Activated naive CD8-positive, alpha-beta T cell (primary cell): ENCODE results near the gene ABHD11.
A peak's percentile ranks its signal among the peaks of the same experiment; 100 is the strongest.
"Not testable (repeated sequence)": the region's sequence is repeated elsewhere in the genome, so short reads cannot be mapped to it uniquely, and the experiment has no call there.

Experiments
- H3K27ac Mint-ChIP-seq: one replicate; pipeline ENCODE4 v1.8.0; 2021; ENCODE audit warnings: mixed read lengths
- H3K27me3 Mint-ChIP-seq: one replicate; pipeline ENCODE4 v1.8.0; 2021; ENCODE audit warnings: mixed read lengths
- H3K36me3 Mint-ChIP-seq: one replicate; pipeline ENCODE4 v1.8.0; 2021; ENCODE audit warnings: mixed read lengths
- H3K4me1 Mint-ChIP-seq: one replicate; pipeline ENCODE4 v1.8.0; 2021; ENCODE audit warnings: low read depth, mixed read lengths
- H3K4me3 Mint-ChIP-seq: one replicate; pipeline ENCODE4 v1.8.0; 2021; ENCODE audit warnings: mild to moderate bottlenecking, mixed read lengths
- H3K9me3 Mint-ChIP-seq: one replicate; pipeline ENCODE4 v1.8.0; 2021; ENCODE audit warnings: low read depth, mixed read lengths

The ABHD11 gene, protein sequence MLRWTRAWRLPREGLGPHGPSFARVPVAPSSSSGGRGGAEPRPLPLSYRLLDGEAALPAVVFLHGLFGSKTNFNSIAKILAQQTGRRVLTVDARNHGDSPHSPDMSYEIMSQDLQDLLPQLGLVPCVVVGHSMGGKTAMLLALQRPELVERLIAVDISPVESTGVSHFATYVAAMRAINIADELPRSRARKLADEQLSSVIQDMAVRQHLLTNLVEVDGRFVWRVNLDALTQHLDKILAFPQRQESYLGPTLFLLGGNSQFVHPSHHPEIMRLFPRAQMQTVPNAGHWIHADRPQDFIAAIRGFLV

DNA sequence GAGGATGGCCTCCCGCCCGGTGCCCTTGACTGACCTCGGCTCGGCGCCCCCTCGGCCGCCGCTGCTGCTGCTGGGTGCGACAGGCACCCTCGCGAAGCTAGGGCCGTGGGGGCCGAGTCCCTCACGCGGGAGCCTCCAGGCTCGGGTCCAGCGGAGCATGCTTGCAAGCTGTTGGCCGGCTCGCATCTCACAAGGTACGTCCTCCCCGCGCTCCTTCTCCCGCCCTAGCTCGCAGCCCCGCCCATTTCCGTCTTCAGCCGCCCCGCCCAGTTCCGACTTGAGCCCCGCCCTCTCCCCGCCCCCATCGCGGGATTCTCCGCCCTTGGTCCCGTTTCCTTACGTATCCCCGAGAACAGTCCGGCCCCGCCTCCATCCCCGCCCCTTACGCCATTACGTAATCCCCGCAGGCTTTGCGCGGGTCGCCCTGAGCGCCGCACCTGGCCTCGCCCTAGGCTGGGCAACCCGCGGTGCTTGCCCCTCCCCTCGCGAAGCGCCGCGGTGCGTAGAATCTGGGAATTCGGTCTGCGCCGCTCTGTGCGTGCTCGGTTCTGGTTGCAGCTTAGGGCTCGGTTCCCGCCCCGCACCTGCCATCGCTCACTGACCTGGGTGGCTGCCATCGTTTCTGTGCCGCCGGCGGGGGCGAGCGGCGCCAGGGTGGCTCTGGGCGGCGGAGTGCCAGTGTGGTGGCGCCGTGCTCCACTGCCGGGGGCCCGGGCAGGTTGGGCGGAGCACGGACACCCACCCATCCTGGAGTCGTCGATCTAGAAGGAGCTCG, at the start of gene ABHD11:
ABHD11 (minus strand) TSS at position 191 of the 775 bp plus-strand sequence; CDS start at position 159, 32 bp downstream.
- Mint-ChIP-seq H3K4me1 (peaks cover 12% of the 10 kb centered on the region), H3K4me3 (peak within 1 kb of the TSS; percentile 92), H3K9me3 (no peaks in the 10 kb centered on the region), H3K27ac (peak within 1 kb of the TSS; percentile 90), H3K27me3 (no peaks in the 10 kb centered on the region), H3K36me3 (no peaks in the 10 kb centered on the region)

DNA sequence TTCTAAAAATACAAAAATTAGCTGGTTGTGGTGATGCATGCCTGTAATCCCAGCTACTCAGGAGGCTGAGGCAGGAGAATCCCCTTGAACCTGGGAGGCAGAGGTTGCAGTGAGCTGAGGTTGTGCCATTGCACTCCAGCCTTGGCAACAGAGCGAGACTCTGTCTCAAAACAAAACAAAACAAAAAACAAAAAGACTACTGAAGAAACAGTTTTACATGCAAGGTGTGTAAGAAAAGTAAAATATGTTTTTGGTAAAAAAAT, 49.1 kb upstream of the ABHD11 start:
- not testable (repeated sequence) for H3K4me3 Mint-ChIP-seq, H3K27ac Mint-ChIP-seq, H3K27me3 Mint-ChIP-seq, H3K9me3 Mint-ChIP-seq, H3K4me1 Mint-ChIP-seq, H3K36me3 Mint-ChIP-seq

DNA sequence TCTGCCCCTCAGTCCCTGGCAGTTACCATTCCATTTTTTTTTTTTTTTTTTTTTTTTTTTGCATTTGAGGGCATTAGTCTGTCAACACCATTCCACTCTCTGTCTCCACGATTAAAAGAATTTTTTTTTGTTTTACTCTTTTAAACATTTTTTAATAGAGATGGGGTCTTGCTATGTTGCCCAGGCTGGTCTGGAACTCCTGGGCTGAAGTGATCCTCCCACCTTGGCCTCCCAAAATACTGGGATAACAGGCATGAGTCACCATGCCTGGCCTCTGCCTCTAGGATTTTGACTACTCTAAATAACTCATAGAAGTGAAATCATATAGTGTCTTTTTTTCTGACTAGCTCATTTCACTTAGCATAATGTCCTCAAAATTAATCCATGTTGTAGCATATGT, 48.0 kb upstream of the ABHD11 start:
- Mint-ChIP-seq H3K9me3 (no peaks in the 10 kb centered on the region), H3K27me3 (no peaks in the 10 kb centered on the region), H3K4me1 (no peaks in the 10 kb centered on the region), H3K36me3 (no peaks in the 10 kb centered on the region), H3K4me3 (no peak overlapping the region), H3K27ac (no peak overlapping the region)

DNA sequence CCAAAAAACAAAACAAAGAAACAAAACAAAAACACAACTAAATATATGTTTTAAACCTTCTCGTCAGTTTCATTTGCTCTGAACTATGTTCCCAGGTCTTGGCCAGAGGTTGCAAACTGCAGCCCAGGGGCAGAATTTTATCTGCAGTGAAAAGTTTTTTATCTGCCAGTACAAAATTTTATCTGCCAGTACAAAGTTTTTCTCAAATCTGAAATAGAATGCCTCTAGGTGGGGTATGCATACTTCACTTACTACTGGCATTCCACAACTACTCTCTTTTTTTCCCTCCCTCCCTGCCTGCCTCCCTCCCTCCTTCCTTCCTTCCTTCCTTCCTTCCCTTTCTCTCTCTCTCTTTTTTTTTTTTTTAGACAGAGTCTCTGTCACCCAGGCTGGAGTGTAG, 40.9 kb upstream of the ABHD11 start:
- Mint-ChIP-seq H3K27me3 (no peaks in the 10 kb centered on the region), H3K9me3 (peaks cover 5% of the 10 kb centered on the region), H3K4me1 (no peaks in the 10 kb centered on the region), H3K36me3 (no peaks in the 10 kb centered on the region), H3K4me3 (no peak overlapping the region), H3K27ac (no peak overlapping the region)

DNA sequence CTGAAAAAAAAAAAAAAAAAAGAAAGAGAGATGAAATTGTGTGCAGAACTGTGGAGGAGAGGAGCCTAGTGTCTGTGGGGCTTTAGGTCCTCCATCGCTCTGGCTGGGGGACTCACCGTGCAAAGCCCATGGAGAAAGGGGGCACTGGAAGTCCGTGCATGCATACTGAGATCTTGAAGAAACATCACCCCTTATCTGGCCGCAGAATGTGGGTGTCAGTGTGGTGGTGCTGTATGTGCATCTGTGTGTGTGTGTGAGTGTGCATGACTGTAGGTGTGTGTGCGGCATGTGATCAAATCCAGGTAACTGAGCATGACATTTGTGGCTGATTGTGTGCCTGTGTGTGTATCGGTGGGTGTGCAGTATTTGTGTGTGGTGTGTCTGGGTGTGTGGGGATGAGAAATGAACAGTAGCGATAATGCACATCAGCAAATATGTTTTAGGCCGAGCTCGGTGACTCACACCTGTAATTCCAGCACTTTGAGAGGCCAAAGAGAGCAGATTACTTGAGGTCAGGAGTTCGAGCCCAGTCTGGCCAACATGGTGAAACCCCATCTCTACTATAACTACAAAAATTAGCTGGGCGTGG, 40.3 kb upstream of the ABHD11 start:
- Mint-ChIP-seq H3K27ac (no peak overlapping the region), H3K36me3 (no peaks in the 10 kb centered on the region), H3K4me1 (no peaks in the 10 kb centered on the region), H3K9me3 (peaks cover 5% of the 10 kb centered on the region), H3K27me3 (no peaks in the 10 kb centered on the region), H3K4me3 (no peak overlapping the region)

DNA sequence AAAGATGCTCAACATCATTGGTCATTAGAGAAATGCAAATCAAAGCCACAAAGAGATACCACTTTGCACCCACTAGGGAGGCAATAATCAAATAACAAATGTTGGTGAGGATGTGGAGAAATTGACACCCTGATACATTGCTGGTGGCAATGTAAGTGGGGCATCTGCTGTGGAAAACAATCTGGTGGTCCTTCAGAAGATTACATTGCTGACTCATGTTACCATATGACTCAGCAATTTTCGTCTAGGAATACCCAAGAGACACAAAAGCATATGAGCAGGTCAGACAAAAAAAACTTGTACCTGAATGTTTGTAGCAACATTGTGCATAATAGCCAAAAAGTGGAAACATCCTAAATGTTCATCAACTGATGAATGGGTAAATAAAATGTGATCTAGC, 36.3 kb upstream of the ABHD11 start:
- no peak overlapping the region for H3K27ac Mint-ChIP-seq
- H3K9me3 Mint-ChIP-seq, result no peaks in the 10 kb centered on the region
- no peak overlapping the region for H3K4me3 Mint-ChIP-seq
- no peaks in the 10 kb centered on the region for H3K36me3 Mint-ChIP-seq
- H3K4me1 Mint-ChIP-seq, result peaks cover 6% of the 10 kb centered on the region
- H3K27me3 Mint-ChIP-seq, result peaks cover 11% of the 10 kb centered on the region

DNA sequence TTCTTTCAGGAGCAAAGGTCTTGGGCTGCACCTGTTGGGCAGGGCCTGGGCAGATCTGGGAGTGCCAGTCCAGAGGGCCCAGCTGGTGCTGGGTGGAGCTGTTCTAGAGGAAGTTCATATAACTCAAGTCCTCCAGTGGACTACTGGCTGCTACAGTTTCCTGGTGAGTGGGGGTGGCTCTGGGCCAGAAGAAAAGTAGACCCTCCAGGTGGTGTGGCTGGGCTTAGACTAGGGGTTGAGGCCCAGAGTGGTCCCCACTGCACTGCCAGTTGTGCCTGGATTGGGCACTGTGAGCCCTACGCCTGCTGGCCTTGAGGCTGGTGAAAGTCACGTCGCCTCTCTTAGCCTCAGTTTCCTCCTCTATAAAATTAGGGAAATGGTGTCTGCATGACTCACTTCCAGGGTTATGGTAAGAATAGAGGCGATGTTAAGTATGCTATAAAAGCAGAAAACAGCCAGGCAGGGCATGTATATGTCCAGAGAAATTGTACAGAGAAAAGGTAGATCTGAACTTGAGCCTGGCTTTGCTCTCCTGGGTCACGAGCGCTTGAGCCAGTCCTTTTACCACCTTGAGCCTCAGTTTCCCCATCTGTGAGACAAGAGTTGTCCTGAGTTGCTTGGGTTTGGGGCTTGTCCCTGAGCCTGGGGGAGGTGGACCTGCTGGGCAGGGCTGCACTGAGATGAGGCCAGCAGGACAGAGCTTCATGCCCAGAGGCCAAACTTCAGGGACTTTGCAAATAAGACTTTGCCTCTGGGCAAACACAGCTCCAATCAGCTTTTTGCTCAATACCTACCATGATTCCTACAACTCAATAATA, 35.3 kb upstream of the ABHD11 start:
- Mint-ChIP-seq H3K9me3 (no peaks in the 10 kb centered on the region), H3K36me3 (no peaks in the 10 kb centered on the region), H3K27ac (no peak overlapping the region), H3K4me3 (no peak overlapping the region), H3K4me1 (peaks cover 6% of the 10 kb centered on the region), H3K27me3 (peaks cover 11% of the 10 kb centered on the region)

DNA sequence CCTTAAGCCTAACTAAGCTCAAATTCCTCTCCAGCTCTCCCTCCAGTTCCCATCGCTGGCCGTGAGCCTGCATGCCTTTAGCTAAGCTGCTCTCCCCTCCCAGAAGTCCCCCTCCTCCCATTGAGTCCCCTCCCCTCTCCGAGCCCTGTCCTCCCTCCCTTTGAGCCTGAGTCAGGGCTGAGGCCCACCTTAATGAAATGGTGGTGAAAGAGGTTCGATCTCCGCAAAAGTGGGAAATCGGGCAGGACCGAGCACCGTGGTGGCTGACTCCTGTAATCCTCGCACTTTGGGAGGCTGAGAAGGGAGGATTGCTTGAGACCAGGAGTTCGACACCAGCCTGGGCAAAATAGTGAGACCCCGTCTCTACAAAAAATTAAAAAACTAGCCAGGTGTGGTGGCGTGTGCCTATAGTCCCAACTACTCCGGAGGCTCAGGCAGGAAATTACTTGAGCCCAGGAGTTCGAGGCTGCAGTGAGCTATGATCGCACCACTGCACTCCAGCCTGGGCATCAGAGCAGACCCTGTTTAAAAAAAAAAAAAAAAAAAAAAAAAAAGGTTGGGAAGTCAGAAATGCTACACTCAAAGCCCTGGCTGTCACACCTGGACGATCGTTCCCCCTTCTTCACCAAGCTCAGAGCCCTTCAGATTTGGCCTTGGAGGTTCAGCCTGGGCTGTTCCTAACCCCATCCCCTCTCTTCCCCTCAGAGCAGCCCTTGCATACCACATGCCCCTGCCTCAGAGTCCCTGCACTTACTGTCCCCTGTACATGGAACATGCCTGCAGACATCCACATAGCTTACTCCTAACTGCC, 32.5 kb upstream of the ABHD11 start:
- H3K27me3 Mint-ChIP-seq, result peaks cover 12% of the 10 kb centered on the region
- peak overlapping the region; percentile 68 for H3K4me3 Mint-ChIP-seq

DNA sequence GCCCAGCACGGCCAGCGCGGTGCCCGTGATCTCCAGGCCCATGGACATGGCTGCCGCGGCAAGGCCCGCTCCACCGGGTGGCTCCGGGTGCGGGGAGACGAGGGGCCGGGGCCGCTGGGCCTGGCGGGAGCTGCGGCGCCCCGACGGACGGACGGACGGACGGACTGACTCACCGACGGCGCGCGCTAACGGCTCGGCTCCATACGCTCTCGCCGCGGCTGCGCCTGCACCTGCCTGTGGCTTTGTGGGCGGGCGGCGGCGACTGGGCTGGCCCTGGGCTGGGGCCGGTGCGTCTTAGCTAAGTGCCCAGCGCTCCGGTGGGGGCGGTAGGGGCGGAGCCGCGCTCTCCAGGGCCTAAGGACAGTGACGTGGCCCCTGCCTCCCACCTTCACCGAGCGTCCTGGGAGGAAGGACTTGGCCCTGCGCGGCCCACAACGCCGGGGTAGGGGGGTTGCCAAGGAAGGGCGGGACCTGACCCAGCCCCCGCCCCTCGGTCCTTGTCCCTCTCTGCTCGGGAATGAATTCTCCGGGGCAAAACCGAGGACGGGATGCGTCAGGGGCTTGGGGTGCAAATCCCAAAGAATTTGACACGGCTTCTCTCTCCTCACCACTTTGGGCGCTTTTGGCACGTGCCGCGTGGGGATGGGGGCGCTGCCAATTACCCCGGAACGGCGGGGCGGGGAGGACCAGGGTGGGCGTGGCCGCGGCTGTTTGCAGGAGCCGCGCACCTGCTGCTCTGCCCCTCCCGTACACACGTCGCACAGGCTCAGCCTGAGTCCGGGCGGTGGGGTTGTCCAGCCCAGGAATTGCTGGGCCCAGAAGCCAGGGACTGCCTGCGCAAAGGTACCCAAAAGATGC, 31.6 kb upstream of the ABHD11 start, which contains the start of gene CLDN3:
CLDN3 (minus strand) TSS at position 269 of the 858 bp plus-strand sequence; CDS start at position 48, 221 bp downstream.
- Mint-ChIP-seq H3K4me1 (peaks cover 6% of the 10 kb centered on the region), H3K27me3 (peaks cover 12% of the 10 kb centered on the region), H3K9me3 (no peaks in the 10 kb centered on the region), H3K36me3 (no peaks in the 10 kb centered on the region), H3K27ac (no peak within 1 kb of the TSS), H3K4me3 (peak within 1 kb of the TSS; percentile 54)

More for the DNA sequence above, 32.5 kb upstream of the ABHD11 start:
- Mint-ChIP-seq H3K36me3 (no peaks in the 10 kb centered on the region), H3K9me3 (no peaks in the 10 kb centered on the region), H3K27ac (no peak overlapping the region), H3K4me1 (peaks cover 6% of the 10 kb centered on the region)

DNA sequence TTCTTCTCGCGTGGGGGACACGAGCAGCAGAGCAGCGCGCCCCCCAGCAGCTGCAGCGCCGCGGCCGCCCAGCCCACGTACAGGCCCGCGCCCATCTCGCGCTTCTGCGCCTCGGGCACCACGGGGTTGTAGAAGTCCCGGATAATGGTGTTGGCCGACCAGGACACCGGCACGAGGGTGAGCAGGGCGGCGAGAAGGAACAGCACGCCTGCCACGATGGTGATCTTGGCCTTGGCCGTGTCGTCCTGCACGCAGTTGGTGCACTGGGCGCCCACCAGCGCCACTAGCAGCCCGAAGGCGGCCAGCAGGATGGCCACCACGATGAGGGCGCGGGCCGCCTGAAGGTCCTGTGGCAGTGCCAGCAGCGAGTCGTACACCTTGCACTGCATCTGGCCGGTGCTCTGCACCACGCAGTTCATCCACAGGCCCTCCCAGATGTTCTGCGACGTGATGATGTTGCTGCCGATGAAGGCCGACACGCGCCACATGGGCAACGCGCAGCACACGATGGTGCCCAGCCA, 30.9 kb upstream of the ABHD11 start:
- Mint-ChIP-seq H3K27ac (no peak overlapping the region), H3K4me3 (no peak overlapping the region), H3K9me3 (no peaks in the 10 kb centered on the region), H3K4me1 (peaks cover 6% of the 10 kb centered on the region), H3K36me3 (no peaks in the 10 kb centered on the region), H3K27me3 (peaks cover 12% of the 10 kb centered on the region)

DNA sequence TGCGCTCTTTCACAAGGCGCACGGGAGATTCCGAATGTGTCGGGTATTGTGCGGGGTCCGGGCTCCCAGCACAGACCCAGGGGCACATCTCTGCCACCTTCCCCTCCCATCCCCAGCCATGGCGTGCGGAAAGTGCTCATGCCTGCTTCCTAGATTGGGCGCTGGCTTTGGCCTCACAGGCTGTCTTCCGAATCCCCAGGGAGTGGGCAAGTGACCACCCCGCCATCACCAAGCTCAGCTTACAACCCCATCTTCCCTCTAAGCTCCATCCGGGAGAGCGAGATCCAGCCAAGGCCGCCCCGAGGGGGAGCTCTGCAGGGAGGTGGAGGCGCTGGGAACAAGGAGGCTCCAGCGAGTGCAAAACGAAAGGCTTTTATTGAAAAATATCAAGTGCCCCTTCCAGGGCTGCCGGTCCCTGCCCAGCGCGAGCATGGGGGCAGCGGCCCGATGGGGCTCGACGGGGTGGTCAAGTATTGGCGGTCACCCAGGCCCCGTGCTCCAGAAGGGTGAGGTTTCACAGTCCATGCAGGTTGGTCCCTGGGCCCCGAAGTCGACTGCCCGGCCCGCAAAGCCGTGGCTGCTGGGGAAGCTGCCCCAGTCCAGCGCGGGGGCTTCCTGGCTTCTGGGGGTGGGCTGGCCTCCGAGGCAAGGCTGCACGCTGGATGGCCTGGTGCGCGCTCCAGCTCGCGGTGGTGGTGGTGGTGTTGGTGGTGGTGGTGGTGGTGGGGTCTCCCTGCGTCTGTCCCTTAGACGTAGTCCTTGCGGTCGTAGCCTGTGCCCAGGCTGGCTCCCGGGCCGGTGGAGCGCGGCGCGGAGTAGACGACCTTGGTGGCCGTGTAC, 30.3 kb upstream of the ABHD11 start:
- no peak overlapping the region for H3K4me3 Mint-ChIP-seq
- no peaks in the 10 kb centered on the region for H3K9me3 Mint-ChIP-seq
- H3K36me3 Mint-ChIP-seq, result no peaks in the 10 kb centered on the region
- H3K4me1 Mint-ChIP-seq, result peaks cover 6% of the 10 kb centered on the region
- no peak overlapping the region for H3K27ac Mint-ChIP-seq
- H3K27me3 Mint-ChIP-seq, result peaks cover 12% of the 10 kb centered on the region

DNA sequence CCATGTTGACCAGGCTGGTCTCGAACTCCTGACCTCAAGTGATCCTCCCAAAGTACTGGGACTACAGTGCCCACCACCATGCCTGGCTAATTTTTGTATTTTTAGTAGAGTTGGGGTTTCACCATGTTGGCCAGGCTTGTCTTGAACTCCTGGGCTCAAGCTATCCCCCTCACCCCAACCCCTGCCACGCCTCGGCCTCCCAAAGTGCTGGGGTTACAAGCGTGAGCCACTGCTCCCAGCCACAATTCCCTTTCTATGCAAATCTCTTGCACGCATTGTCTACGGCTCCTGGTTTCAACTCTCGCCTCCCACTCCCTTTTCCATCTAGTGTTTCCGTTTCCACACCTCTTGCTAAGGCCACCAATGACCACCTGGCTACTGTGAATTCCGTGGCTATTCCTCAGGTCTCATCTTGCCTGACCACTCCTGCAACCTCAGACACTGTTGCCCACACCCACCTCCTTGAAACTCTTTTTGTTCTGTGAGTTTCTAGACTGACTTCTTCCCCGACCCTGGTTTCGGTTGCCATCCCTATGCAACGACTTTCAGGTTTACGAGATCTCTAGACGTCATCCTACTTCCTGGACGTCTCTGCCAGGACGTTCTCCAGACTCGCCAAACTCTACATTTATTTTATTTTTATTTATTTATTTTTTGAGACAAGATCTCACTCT, 28.1 kb upstream of the ABHD11 start:
- Mint-ChIP-seq H3K27me3 (peaks cover 5% of the 10 kb centered on the region), H3K36me3 (no peaks in the 10 kb centered on the region), H3K4me3 (no peak overlapping the region), H3K4me1 (peaks cover 6% of the 10 kb centered on the region), H3K9me3 (no peaks in the 10 kb centered on the region), H3K27ac (no peak overlapping the region)
